Calu3 (cell line): ENCODE results near the gene RNF182. TPM values are rescaled to one million over a fixed set of nuclear protein-coding genes. Genes with fewer than 3 reads are reported as not detected.
"Not testable (repeated sequence)": the region's sequence is repeated elsewhere in the genome, so short reads cannot be mapped to it uniquely, and the experiment has no call there.

Experiments
- BruUV-seq: library from RNA; stranded (reverse); fragments of 400-500 nt; replicated peaks from 2 replicates; lab custom pipeline; 2021; lab: Mats Ljungman, UMichigan
- CTCF ChIA-PET: fragments of 300-600 bp; sonication (Branson Sonifier 250); formaldehyde crosslinking; loops from one replicate; lab custom pipeline; 2022; ENCODE audit warnings: antibody characterized with exemption; lab: Charles Lee
- DNase-seq: peaks from one replicate; pipeline ENCODE4 v3.0.0; 2022
- H3K27ac Mint-ChIP-seq: one replicate; pipeline ENCODE4 v1.8.0; 2022; ENCODE audit warnings: mixed read lengths; ENCODE audit not compliant: unreplicated experiment
- H3K27me3 Mint-ChIP-seq: one replicate; pipeline ENCODE4 v1.8.0; 2022; ENCODE audit warnings: mixed read lengths; ENCODE audit not compliant: unreplicated experiment
- H3K36me3 Mint-ChIP-seq: one replicate; pipeline ENCODE4 v1.8.0; 2022; ENCODE audit warnings: mild to moderate bottlenecking, moderate library complexity, mixed read lengths; ENCODE audit not compliant: insufficient read depth, unreplicated experiment
- H3K4me1 Mint-ChIP-seq: one replicate; pipeline ENCODE4 v1.8.0; 2022; ENCODE audit warnings: mild to moderate bottlenecking, low read depth, mixed read lengths; ENCODE audit not compliant: unreplicated experiment
- H3K4me3 Mint-ChIP-seq: one replicate; pipeline ENCODE4 v1.8.0; 2022; ENCODE audit warnings: mild to moderate bottlenecking, low read depth, moderate library complexity, mixed read lengths; ENCODE audit not compliant: unreplicated experiment
- H3K9me3 Mint-ChIP-seq: one replicate; pipeline ENCODE4 v1.8.0; 2022; ENCODE audit warnings: low read depth, mixed read lengths; ENCODE audit not compliant: unreplicated experiment
- intact Hi-C: fragments of 100-400 bp; cut with micrococcal nuclease; formaldehyde crosslinking; loops from one replicate; pipeline ENCODE4 v1.10.0; 2022; ENCODE audit not compliant: unreplicated experiment
- total RNA-seq: library from RNA; stranded (reverse); gene quantifications from 2 replicates; pipeline ENCODE4 v1.2.3, GENCODE V29; 2022
- TF ChIP-seq, protein P1 (sequence below): fragments of 200-600 bp; IDR thresholded peaks from one replicate; pipeline ENCODE4 v1.8.0; 2022; ENCODE audit warnings: antibody characterized with exemption; ENCODE audit not compliant: unreplicated experiment

The RNF182 gene
- total RNA-seq, 1 experiment from 2014 or later = 1.1 TPM

DNA sequence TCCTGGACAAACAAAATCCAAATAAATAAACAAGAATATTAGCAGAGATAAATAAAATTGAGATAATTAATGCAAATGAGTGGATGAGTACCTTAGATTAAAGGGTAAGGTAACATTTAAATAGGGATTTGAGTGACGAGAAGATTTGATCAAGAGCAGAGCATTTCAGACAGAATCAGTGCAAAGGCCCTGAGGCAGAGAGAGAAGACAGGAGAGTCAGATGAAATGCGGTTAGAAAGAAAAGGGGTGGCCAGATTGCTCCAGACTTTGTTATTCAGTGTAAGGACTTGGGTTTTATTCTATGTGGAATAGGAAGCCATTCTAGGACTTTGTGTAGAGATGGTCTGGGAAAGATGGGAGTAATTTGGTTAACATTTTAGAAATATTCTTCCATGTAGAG, 10.0 kb downstream of the RNF182 start:
- Mint-ChIP-seq H3K36me3 (no peaks in the 10 kb centered on the region), H3K27ac (no peak overlapping the region), H3K4me3 (no peak overlapping the region), H3K4me1 (no peaks in the 10 kb centered on the region), H3K27me3 (no peaks in the 10 kb centered on the region), H3K9me3 (no peaks in the 10 kb centered on the region)
- no peak for DNase-seq
- TF ChIP-seq, protein P1, sequence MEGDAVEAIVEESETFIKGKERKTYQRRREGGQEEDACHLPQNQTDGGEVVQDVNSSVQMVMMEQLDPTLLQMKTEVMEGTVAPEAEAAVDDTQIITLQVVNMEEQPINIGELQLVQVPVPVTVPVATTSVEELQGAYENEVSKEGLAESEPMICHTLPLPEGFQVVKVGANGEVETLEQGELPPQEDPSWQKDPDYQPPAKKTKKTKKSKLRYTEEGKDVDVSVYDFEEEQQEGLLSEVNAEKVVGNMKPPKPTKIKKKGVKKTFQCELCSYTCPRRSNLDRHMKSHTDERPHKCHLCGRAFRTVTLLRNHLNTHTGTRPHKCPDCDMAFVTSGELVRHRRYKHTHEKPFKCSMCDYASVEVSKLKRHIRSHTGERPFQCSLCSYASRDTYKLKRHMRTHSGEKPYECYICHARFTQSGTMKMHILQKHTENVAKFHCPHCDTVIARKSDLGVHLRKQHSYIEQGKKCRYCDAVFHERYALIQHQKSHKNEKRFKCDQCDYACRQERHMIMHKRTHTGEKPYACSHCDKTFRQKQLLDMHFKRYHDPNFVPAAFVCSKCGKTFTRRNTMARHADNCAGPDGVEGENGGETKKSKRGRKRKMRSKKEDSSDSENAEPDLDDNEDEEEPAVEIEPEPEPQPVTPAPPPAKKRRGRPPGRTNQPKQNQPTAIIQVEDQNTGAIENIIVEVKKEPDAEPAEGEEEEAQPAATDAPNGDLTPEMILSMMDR = no peak
- no TSS peak for BruUV-seq
- CTCF ChIA-PET = no interaction called here
- intact Hi-C loops = no loop called here

DNA sequence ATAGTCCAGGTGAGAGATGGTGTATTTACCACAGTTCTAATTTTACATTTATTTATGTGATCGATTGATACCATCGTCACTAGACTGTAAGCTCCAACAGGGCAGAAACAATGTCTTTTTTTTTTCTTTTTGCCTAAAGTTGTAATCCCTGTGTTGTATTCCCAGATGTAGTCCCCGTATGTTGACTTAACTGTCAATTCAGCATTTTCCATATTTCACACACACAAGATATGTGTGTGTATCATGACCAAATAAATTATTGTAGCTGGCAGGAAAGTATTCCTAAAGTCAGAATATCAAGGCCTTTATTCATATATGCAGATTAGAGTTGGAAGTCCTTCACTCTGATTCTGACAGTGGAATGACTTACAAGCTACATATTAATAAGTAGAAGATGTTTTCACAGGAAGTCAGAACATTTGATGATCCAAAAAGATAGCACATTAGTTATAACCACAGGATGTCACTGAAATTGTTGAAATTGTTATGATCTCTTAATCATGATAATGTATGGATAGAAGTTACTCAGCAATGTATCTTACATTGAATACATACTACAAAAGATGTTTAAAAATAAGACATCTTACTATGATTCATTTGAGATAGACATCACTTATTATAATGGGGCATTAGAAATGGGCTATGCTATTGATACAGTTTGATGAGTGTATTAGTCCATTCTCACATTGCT, 10.6 kb downstream of the RNF182 start:
- no TSS peak for BruUV-seq
- H3K4me1 Mint-ChIP-seq = no peaks in the 10 kb centered on the region
- no peak overlapping the region for H3K27ac Mint-ChIP-seq
- no peaks in the 10 kb centered on the region for H3K27me3 Mint-ChIP-seq
- intact Hi-C loops = no loop called here
- CTCF ChIA-PET = no interaction called here
- H3K9me3 Mint-ChIP-seq = no peaks in the 10 kb centered on the region
- no peak overlapping the region for H3K4me3 Mint-ChIP-seq
- no peak for DNase-seq
- TF ChIP-seq, protein P1 = no peak
- H3K36me3 Mint-ChIP-seq = no peaks in the 10 kb centered on the region

DNA sequence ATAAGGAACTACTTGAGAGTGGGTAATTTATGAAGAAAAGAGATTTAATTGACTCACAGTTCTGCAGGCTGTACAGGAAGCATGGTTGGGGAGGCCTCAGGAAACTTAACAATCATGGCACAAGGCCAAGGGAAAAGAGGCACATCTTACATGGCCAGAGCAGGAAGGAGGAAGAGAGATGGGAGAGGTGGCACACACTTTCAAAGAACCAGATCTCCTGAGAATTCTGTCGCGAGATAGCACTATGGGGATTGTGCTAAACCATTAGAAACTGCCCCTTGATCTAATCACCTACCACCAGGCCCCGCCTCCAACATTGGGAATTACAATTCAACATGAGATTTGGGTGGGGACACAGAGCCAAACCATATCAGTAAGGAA, 11.1 kb downstream of the RNF182 start:
- BruUV-seq, CTCF ChIA-PET, H3K27me3 Mint-ChIP-seq, intact Hi-C loops, DNase-seq, H3K36me3 Mint-ChIP-seq, H3K27ac Mint-ChIP-seq, H3K4me3 Mint-ChIP-seq, H3K9me3 Mint-ChIP-seq, H3K4me1 Mint-ChIP-seq: not testable (repeated sequence)

DNA sequence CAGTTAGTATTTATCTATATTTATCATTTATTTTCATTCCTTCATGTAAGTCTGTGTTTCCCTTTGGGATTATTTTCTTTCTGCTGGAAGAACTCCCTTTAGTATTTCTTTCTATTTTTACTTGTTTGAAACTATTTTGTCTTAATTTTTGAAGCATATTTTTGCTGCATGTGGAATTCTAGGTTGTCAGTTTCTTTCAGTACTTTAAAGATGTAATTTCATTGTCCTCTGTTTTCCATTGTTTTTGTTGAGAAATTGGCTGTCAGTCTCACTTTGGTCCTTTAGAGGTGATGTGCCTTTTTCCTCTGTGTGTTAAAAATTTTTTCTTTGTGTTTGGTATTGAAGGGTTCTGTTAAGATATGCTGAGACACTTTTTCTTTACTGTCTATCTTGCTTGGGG, 17.1 kb downstream of the RNF182 start:
- H3K27me3 Mint-ChIP-seq = no peaks in the 10 kb centered on the region
- H3K4me1 Mint-ChIP-seq = no peaks in the 10 kb centered on the region
- peaks cover 2% of the 10 kb centered on the region for H3K9me3 Mint-ChIP-seq
- no peak for DNase-seq
- no peaks in the 10 kb centered on the region for H3K36me3 Mint-ChIP-seq
- CTCF ChIA-PET = no interaction called here
- no peak overlapping the region for H3K4me3 Mint-ChIP-seq
- no TSS peak for BruUV-seq
- TF ChIP-seq, protein P1 = no peak
- H3K27ac Mint-ChIP-seq = no peak overlapping the region
- intact Hi-C loops = no loop called here

DNA sequence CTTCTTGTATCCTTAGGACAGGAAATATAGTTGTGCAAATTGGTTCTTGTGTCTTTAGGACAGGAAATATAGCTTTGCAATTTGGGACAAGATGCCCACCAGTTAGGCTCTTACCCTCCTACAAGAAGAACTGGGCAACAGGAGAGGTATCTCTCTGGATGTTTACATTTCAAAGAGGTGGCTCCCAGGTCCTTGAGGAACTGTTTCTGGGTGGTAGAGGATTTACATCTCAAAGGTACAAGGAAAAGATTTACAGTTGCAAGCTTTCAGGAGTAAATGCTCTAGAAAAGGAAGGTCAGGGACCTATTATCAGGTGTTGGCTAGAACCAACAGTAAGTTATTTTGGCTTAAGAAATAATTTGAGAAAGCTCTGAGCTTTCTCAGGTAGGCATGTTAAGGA, 19.2 kb downstream of the RNF182 start:
- no peak for DNase-seq
- intact Hi-C loops = no loop called here
- Mint-ChIP-seq H3K4me3 (no peak overlapping the region), H3K4me1 (no peaks in the 10 kb centered on the region), H3K36me3 (no peaks in the 10 kb centered on the region), H3K27ac (no peak overlapping the region), H3K9me3 (peaks cover 2% of the 10 kb centered on the region), H3K27me3 (no peaks in the 10 kb centered on the region)
- CTCF ChIA-PET = interaction anchor here (0.6 kb wide), 1 partner anchor 74 kb away, joined by 4 read pairs; no protein-coding TSS in a partner anchor
- TF ChIP-seq, protein P1 = no peak
- no TSS peak for BruUV-seq
